D341Med (cell line): ENCODE data around the gene GYG1.

Experiments
- DNase-seq: peaks from one replicate; pipeline ENCODE4 v3.0.0; 2012; ENCODE audit warnings: low spot score

GYG1 gene

GRCh38 chr3:148991219-148992026 is at the start of gene GYG1:
GYG1 (plus strand) TSS chr3:148991540; CDS start chr3:148991641, 101 bp downstream.
- DNase-seq = peak; percentile 88

- DNase-seq = peak; percentile 61
These were observed 47.7 kb upstream of the GYG1 start for GRCh38 chr3:148943506-148944205.

- DNase-seq = no peak
These were observed 46.2 kb upstream of the GYG1 start for GRCh38 chr3:148945116-148945515.

GRCh38 chr3:148948913-148949657 is 42.3 kb upstream of the GYG1 start:
- no peak for DNase-seq

GRCh38 chr3:148950806-148951205 is 40.5 kb upstream of the GYG1 start:
- DNase-seq = no peak

- DNase-seq = no peak
These were observed 39.6 kb upstream of the GYG1 start for GRCh38 chr3:148951599-148952361.

- DNase-seq = no peak
These were observed 38.2 kb upstream of the GYG1 start for GRCh38 chr3:148953094-148953493.

GRCh38 chr3:148954981-148955380 is 36.4 kb upstream of the GYG1 start:
- DNase-seq = no peak

- DNase-seq = peak; percentile 53
These were observed 35.6 kb upstream of the GYG1 start for GRCh38 chr3:148955544-148956346.

GRCh38 chr3:148957586-148957985 is 33.8 kb upstream of the GYG1 start:
- peak; percentile 70 for DNase-seq

- no peak for DNase-seq
These were observed 32.6 kb upstream of the GYG1 start for GRCh38 chr3:148958696-148959095.

GRCh38 chr3:148962513-148962912 is 28.8 kb upstream of the GYG1 start:
- no peak for DNase-seq

GRCh38 chr3:148964809-148965208 is 26.5 kb upstream of the GYG1 start:
- DNase-seq = no peak

GRCh38 chr3:148968321-148968720 is 23.0 kb upstream of the GYG1 start:
- DNase-seq = no peak

- no peak for DNase-seq
These were observed 21.1 kb upstream of the GYG1 start for GRCh38 chr3:148970271-148970670.

- no peak for DNase-seq
These were observed 19.8 kb upstream of the GYG1 start for GRCh38 chr3:148971401-148972163.

- DNase-seq = no peak
These were observed 16.6 kb upstream of the GYG1 start for GRCh38 chr3:148974726-148975125.

- no peak for DNase-seq
These were observed 16.1 kb upstream of the GYG1 start for GRCh38 chr3:148975248-148975647.

GRCh38 chr3:148975696-148976095 is 15.6 kb upstream of the GYG1 start:
- DNase-seq = no peak

GRCh38 chr3:148981273-148981672 is 10.1 kb upstream of the GYG1 start:
- no peak for DNase-seq
